Posterior vena cava (tissue), 2 donors: ENCODE data around the gene FGF3. TPM values are rescaled to one million over a fixed set of nuclear protein-coding genes. Genes with fewer than 3 reads are reported as not detected.
A peak's percentile ranks its signal among the peaks of the same experiment; 100 is the strongest.

Experiments
- DNase-seq: peaks from one replicate; pipeline ENCODE4 v3.0.0-alpha.2; 2020; ENCODE audit warnings: low spot score
- intact Hi-C, 2 donors: fragments of 100-400 bp; cut with DNase I; formaldehyde crosslinking; loops; one replicate each; pipeline versions ENCODE4 v1.14.1 to v1.14.2; 2022 to 2023
- total RNA-seq, 2 donors: library from RNA; stranded (reverse); fragmentation: NEBNext Ultra II Directional; extraction: Animal tissue kit (Norgen Biotek cat#: 25700); gene quantifications; one replicate each; pipeline ENCODE4 v1.2.1, GENCODE V29; 2021
- donor health status: DM: yes; HTN: yes; CAD: no.
- donor health status: DM: yes; HTN: yes; CAD: no.

The FGF3 gene
- total RNA-seq, 2 donors from 2014 or later, result not detected

DNA sequence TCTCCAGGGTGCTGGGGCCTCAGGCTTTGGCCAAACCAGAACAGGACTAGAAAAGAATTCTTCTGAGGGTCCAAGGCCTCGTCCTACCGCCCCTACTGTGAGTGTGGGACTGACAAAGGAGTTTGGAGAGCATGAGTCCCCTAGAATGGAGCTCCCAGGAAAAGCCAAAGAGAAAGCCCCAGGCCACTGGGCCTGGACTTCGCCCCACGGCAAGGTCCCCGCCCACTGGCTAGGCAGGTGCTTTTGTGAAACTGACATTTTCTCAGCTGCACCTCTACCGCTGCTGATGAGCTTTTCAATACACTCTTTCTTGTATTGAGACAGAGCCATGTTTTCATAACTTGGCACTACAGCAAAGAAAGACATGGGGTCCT is 9.7 kb upstream of the FGF3 start:
- DNase-seq, result no peak
- intact Hi-C loops, result no loop called here

DNA sequence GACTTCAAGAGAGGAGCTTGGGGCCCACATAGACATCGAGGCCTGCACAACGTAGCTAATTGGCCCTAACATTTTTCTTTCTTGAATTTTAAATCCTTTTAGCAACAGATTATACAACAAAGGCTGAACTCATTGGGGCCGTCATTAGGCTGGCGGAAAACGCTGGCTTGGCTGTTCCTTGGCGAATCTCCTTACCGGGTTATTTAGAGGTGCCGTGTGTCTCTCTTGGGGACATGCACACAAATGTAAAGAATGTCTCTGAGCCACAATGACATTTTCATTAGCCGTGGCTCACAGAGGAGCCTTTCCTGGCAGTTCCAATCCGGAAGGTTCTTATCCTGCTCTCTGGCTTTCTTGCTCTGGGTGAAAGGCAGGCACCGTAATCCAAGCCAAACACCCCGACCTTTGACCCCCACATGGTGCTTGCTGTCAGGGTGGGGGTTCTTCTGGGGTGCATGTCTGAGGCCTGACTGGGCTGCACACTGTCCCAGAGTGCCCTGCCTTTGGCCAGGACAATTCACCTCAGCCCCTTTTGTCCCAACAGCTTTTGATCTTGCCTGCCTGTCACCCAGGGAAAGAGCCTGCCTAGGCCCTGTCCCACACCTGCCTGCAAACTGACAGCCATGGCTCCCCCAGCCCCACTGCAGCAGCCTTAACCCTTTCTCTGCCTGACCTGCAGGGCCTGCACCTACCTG is 9.2 kb upstream of the FGF3 start:
- peak; percentile 63 for DNase-seq
- intact Hi-C loops, result no loop called here

- intact Hi-C loops, result no loop called here
These were observed 7.6 kb upstream of the FGF3 start for GRCh38 chr11:69826773-69827172.

GRCh38 chr11:69825941-69826340 is 6.7 kb upstream of the FGF3 start:
- no peak for DNase-seq
- intact Hi-C loops, result no loop called here

More at GRCh38 chr11:69826773-69827172, 7.6 kb upstream of the FGF3 start:
- DNase-seq, result no peak

DNA sequence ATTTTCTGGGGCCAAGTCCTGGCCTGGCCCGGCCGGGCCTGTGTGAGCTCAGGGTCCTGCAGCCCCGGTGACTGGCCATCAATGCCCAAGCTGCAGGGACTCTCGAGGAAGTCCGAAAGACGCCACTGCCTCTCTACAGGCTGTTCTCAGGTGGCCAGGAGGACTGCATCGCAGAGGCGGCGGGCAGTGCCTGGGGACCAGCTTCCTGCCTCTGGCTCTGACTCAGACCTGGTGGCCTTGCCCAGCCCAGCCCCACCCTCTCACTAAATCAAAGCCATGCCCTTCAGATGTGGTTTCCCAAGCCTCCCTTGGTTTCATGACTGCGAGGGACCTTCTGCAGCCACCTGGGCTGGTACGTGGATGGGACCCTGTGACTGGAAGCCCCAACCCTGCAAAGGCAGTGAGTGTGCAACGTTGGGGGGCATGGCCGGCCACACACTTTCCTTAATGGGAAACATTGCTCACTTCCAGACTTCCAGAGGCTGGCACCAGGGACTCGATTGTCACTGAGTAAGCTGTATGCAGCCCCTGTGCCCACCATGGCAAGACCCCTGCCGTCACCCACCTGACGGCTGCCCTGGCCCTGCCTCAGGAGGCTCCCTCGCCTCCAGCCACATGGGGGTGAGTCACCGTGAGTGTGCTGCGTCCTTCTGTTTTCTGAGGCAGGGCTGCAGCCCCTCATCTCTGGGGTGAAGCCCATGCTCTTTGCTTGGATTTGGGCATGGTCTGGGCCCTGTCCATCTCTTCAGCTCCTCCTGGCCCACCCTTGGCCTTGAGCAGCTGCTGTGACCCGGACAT is 6.0 kb upstream of the FGF3 start:
- intact Hi-C loops, result no loop called here

DNA sequence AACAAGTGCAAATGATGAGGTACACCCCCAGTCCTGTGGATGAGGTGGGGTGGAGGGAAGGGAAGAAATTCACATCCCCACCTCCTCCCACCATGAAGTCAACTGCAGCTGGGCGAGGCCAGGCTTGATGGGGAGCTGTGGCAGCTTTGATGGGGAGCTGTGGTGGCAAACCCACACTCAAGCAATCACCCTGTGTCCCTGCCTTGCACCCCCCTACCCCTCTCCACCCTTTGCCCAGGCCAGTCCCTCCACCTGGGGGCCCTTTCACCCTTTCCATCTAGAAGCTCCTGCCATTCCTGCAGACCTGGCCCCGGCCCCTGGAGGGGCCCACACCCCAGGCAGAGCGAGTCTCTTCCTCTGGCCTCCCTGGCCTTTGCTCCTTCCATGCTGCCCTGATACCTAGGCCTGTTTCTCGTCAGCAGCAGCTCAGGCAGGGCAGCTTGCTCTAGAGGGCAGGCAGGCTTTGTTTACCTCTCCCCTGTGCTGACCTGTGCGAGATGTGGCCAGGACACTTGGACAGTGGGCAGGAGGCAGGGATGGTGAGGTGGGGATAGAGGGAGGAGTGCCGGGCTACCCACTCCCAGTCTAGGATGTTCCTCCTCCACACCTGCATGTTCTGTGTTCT is 4.5 kb upstream of the FGF3 start:
- DNase-seq, result no peak
- intact Hi-C loops, result no loop called here

More for the DNA sequence above, 6.0 kb upstream of the FGF3 start:
- no peak for DNase-seq

DNA sequence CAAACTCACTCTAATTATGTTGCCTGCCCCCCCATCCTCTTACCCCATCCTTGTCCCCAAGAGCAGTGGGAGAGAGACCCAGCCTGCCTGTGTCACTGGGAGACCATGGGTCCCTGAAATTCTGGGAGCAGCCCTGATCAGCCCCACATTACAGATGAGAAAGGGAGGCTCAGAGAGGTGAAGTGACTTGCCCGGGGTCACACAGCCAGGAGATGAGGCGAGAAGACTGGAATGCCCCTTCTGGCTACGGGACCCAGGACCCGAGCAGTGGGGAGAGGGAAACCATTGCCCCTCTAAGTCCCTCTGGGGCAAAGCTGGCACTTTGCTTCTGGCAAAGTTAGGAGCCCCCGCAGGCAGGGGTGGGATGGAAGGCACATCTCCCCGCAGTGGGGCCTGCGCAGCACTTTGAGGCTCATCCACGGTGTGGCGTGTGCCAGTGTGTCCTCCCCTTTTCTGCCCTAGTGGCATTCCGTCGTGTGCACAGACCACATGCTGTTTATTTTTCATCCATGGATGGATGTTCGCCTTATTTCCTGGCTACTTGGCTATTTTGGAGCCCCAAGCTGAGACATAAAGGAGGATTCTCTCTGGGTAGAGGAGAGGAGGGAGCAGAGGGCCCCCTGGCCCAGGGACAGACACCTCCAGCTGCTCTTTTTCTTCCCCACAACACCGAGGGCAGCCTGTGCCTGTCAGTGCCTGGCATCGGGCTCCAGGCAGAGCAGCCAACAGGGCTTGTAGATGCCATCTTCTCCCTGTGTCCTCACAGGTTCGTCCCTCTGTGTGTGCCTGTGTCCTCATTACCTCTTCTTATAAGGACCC is 3.7 kb upstream of the FGF3 start:
- intact Hi-C loops, result no loop called here
- no peak for DNase-seq

- intact Hi-C loops, result no loop called here
- DNase-seq, result no peak
These were observed 2.4 kb upstream of the FGF3 start for GRCh38 chr11:69821511-69822040.

- no peak for DNase-seq
- intact Hi-C loops, result no loop called here
These were observed 1.2 kb upstream of the FGF3 start for GRCh38 chr11:69820441-69820840.

GRCh38 chr11:69819541-69820070 is 390 bp upstream of the FGF3 start:
- no peak for DNase-seq
- intact Hi-C loops, result no loop called here

GRCh38 chr11:69818231-69818602 is 999 bp downstream of the FGF3 start:
- no peak for DNase-seq
- intact Hi-C loops, result no loop called here

DNA sequence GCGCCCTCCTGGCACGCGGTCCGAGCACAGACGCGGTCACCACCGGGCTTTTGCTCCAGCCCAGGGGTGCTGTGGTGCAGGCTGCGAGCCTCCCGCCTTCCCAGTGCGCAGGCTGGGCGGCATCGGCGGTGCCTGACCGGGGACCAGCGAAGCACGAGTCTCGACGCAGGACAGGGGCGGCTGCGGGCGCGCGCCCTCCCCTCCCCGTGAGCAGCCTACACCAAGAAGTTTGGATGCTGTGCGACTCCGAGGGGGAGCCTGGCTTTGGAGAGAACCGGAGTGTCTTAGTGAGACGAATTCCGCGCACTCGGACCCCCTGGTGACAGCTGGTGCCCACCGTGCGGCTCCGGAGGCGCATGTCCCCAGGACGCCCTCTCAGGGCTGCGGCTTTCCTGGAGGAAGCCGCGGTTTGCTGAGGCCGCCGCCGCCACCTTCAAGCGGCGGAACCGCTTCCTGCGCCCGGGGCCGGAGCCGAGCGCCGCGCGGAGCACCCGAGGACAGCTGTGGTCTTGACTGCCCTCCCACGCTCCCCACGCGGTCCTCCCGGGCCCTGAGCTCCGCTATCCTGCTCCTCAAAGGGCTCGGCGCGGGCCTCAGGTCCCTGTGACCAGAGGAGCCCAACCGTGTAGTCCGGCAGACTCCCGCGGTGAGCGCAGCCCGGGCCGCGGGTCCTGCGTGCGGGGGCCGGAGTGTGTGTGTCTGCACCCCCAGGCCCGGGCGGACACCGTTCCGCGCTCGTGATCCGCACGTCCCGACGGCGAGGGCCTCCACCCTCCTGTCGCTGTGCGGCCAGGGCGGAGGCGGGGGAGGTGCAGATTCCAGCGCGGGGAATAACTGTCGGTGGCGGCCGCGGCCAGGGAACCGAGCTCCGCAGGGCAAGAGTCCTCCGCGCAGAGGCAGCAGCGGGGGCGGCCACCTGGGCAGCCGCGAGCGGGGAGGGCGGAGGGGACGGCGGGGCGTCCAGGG is 1.7 kb downstream of the FGF3 start:
- DNase-seq, result no peak
- intact Hi-C loops, result no loop called here

GRCh38 chr11:69816671-69817070 is 2.5 kb downstream of the FGF3 start:
- no peak for DNase-seq
- intact Hi-C loops, result no loop called here

DNA sequence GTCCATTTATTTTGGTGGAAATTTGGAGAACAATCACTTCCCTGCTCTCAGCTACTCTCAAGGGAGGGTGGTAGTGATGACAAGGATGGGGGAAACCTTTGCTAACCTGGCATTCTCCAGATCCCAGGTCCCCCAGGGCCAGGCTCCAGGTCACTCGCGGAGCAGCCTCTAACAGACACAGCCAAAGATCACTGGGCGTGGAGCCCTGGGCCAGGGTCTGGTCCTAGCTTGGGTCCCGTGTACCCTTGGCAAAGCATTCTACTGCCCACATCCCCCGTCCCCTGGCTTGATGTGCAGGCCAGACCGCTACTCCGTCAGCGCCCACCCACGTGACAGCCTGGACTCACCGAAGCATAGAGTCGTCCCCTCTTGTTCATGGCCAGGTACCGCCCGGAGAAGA is 3.2 kb downstream of the FGF3 start:
- intact Hi-C loops, result no loop called here
- no peak for DNase-seq

GRCh38 chr11:69814902-69815301 is 4.3 kb downstream of the FGF3 start:
- intact Hi-C loops, result no loop called here

DNA sequence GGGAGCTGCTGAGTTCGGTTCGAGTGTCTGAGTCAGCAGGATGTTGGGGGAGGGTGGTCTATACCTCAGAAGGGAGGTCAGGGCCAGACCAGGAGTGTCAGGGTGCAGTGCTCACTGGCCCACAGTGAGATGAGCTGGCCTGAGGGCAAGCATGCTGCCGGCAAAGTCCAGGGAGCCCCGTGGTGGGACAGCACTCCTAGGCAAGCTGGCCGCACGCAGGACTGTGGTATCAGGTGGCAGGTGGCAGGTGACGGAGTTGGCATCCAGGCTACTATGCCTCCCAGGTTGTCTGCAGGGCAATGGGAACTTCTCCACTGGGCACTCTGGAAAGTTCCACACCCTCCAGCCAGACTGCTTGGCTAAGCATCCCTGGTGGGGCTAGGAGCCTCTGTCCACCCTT is 4.8 kb downstream of the FGF3 start:
- intact Hi-C loops, result no loop called here
- no peak for DNase-seq

More at GRCh38 chr11:69814902-69815301, 4.3 kb downstream of the FGF3 start:
- DNase-seq, result no peak

GRCh38 chr11:69813839-69814238 is 5.4 kb downstream of the FGF3 start:
- intact Hi-C loops, result no loop called here
- no peak for DNase-seq

GRCh38 chr11:69812946-69813345 is 6.3 kb downstream of the FGF3 start:
- intact Hi-C loops, result no loop called here
- DNase-seq, result no peak
